KG1 (cell line): Measurements from ENCODE around the gene SORD.
"Not testable (repeated sequence)": the region's sequence is repeated elsewhere in the genome, so short reads cannot be mapped to it uniquely, and the experiment has no call there.

Experiments
- DNase-seq: peaks from one replicate; lab custom pipeline; 2025; lab: John Stamatoyannopoulos, UW

Gene SORD

GRCh38 chr15:45024649-45025048 lies 1.7 kb downstream of the SORD start:
- not testable (repeated sequence) for DNase-seq

DNA sequence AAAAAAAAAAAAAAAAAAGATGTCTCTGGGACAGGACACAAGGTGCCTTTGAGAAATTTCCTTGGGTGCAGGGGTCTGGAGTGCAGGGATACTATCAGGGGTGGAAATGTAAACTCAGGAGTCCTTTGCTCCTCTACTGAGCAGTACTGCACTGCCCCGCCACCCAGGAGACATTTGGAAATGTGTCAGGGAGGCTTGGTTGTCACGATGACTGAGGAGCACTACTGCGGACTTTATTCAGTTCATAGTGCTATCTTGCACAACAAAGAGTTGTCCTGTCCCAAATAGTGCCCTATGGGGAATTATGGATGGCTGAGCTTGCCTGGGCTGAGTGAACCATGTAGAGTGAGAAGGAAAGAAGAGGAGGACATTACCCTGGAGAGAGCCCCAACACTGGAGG lies 2.6 kb downstream of the SORD start:
- not testable (repeated sequence) for DNase-seq

DNA sequence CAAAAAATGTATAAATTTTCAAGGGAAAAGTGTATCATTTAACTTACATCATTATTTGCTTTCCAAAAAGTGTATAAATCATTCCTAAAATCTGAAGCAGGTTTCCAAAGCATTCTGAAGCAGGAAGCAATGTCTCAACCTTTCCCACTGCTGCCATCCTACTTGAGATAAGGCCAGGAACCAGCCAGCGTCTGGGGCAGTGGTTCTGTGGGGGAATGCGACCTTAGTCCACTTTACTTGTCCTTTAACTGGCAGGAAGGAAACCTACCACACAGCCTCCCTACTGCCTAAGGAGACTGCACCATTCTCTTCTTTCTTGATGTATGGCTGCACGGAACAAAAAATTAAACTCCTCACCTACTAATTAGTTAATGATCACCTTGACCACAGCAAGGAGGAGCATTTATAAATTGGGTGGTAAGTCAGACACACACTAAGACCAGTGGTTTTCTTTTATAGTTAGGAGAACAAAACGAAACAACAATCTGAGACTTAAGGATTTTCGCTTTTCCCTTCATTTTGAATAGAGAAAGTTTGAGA lies 3.7 kb downstream of the SORD start:
- DNase-seq = no peak

GRCh38 chr15:45027220-45027619 lies 4.2 kb downstream of the SORD start:
- DNase-seq = no peak

- no peak for DNase-seq
Observed at GRCh38 chr15:45030743-45031142, 7.7 kb downstream of the SORD start.

GRCh38 chr15:45031522-45032028 lies 8.6 kb downstream of the SORD start:
- DNase-seq = not testable (repeated sequence)

GRCh38 chr15:45032501-45032900 lies 9.5 kb downstream of the SORD start:
- not testable (repeated sequence) for DNase-seq

DNA sequence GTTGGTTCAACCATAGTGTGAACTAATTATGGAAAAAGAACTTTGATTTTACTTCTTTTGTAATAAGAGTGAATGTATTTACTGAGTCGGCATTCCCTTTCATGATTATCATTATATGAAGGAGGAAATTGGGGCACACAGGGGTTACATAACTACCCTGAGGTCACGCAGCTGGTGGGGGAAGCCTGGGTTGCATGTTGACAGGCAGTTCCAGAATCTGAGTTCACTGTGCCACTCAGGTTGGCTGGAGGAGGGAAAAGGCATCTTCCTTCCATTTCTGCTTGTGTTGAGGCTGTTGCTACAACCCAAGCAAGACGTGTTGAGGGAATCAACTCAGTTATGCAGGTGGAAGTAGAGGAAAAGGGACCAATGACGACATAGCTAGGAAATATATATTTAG lies 11.1 kb downstream of the SORD start:
- not testable (repeated sequence) for DNase-seq

GRCh38 chr15:45034600-45035375 lies 11.8 kb downstream of the SORD start:
- DNase-seq = not testable (repeated sequence)

DNA sequence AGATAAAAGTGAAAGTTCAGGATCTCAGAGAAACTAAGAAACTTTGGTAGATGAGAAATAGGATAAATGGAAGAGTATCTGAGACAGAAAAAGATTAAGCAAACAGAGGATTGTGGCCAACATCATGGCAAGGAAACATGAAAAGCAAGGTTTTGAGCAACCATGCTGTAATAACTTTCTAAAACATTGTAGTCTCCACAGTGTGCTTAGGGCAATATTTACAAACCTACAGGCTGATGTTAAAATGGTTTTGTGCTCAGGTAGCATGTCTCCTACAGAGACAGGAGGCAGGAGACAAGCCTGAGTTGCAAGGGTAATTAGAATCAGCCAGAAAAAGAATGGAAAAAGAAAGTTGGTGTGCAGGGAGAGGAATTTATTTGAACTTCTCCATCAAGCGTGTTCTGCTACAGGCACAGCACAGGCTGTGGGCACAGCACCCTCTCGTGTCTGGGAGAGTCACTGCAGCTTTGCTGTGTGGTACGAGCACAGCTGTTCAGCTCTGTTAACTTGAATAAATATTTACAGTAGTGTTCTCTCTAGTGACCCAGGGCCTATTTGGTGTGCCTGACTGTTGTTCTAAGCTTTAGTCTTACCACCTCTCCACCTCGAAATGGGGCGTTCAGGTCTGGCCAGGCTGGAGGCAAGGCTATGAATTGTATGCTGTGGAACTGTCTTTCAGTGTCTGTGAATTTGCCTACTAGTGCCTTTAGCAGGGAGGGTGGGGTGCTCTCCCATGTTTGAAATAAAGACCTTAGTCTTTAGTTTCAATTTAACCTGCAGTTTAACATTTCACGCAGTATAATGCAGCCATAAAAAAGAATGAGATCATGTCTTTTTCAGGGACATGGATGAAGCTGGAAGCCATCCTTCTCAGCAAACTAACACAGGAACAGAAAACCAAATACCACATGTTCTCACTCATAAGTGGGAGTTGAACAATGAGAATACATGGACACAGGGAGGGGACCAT lies 14.1 kb downstream of the SORD start:
- DNase-seq = peak; percentile 17

DNA sequence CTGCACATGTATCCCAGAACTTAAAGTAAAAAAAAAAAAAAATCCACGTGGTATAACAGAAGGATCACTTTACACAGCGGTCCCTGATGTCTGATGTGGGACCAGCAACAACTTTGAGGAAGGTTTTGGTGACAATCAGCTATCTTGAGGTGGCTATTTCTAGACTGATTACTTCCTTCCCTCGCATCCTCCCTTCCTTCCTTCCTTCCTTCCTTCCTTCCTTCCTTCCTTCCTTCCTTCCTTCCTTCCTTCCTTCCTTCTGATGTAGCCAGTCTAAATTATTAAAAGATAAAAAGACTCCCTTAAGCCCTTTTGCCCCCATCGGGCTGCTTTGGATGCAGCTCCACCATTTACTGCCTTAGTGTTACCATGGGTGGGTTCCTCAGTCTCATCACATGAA lies 14.9 kb downstream of the SORD start:
- DNase-seq = no peak

- DNase-seq = not testable (repeated sequence)
Observed at GRCh38 chr15:45040396-45040795, 17.4 kb downstream of the SORD start.

DNA sequence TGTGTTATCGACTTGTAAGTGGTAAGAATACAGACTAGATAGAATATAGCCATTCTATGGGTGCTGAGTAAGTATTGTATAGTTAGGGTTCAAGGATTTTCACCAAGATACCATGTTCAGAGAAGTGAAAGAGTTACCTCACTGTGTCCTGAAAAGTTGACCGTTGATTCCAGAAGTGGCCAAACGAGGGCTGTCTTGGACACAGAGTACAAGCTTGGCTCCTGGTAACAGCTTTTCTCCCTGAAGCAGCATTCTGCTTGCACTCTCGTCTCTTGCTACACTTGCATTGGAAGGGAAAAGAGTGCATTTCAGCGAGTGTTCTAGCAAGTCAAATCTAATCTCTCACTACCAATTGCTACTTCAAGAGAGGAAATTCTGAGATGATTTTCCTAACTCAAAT lies 18.5 kb downstream of the SORD start:
- DNase-seq = not testable (repeated sequence)

GRCh38 chr15:45042859-45043258 lies 19.9 kb downstream of the SORD start:
- DNase-seq = not testable (repeated sequence)

DNA sequence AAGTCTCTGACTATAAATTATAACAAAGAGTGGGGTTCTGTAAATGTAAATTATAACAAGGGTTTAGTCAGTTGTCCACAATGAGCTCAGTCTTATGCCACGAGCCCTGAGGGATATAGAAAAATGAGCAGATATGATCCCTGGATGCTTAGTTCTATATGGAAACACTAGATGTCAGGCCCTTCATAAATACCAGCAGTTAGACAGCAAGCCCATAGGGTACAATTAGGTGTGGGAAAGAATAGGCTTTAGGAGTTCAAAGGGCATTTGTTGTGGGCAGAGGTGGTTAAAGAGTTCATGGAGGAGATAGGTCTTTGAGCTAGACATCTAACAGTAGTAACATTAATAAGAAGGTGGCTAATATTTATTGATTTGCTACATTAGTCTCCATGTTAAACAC lies 21.3 kb downstream of the SORD start:
- not testable (repeated sequence) for DNase-seq

- not testable (repeated sequence) for DNase-seq
Observed at GRCh38 chr15:45048449-45048793, 25.4 kb downstream of the SORD start.

DNA sequence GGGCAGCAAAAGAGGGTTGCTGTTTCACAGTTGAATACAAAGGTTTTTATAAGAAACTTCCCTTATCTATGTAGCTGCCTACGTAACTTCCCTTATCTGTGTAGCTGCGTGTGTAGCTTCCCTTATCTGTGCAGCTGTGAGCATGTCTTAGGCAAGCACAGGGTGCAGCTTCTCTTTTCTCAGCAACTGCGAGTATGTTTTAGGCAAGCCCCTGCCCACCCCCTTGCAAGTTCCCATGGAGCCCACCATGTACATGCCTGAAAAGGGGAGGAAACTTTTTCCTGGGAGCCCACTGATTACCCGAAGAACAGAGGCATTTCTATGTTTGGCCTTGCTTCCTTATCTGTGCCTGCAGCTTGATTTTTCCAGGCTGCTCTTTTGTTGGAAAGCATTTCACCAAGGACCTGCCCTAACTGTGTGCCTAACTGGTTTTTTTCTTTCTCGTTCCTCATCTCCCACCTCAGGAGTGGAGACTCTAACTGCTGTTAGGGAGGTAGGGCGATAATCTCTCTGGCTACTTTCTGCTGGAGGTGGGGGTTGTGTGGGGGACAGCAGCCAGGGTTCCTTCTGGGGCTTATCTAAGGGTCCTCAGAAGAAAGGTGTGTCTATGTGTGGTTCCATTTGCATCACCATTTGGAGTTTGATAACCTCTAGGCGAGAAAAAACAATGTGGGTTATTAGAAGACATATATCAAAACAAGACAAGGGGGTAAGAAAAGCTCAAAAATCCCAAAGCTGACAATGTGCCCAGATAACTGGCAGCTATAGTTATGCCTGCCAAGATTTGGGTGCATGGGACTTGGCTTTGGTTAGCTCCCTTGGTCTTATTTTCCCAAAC lies 26.0 kb downstream of the SORD start:
- DNase-seq = no peak

- DNase-seq = no peak
Observed at GRCh38 chr15:45050587-45050986, 27.6 kb downstream of the SORD start.

GRCh38 chr15:45052676-45053075 lies 29.7 kb downstream of the SORD start:
- DNase-seq = not testable (repeated sequence)

DNA sequence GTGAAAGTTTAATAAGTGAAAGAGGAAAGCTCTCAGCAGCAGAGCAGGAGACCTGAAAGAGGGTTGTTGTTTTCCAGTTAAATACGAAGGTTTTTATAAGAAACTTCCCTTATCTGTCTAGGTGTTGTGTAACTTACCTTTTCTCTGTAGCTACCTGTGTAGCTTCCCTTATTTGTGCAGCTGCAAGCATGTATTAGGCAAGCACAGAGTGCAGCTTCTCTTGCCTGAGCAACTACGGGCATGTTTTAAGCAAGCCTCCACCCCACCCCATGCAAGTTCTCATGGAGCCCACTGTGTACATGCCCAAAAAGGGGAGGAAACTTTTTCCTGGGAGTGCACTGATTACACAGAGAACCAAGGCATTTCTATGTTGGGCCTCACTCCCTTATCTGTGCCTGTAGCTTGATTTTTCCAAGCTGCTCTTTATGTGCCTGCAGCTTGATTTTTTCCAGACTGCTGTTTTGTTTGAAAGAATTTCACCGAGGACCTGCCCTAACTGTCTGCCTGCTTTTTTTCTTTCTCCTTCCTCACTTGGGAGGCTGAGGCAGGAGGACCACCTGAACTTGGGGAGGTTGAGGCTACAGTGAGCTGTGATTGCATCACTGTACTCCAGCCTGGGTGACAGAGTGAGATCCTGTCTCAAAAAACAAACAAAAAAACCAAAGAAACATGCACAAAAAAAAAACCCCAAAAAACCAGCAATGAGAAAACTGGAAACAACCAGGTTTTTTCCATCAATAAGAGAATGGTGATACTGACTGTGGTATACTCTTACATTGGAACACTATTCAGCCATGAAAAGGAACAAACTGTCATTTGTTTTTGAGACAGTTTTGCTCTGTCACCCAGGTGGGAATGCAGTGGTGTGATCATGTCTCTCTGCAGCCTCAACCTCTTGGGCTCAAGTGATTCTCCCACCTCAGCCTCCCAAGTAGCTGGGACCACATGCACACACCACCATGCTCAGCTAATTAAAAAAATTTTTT lies 36.0 kb downstream of the SORD start:
- not testable (repeated sequence) for DNase-seq
